ENCODE results near the gene BCL2L2.
A peak's percentile ranks its signal among the peaks of the same experiment; 100 is the strongest.

Gene BCL2L2

GRCh38 chr14:23299986-23300686, 6.5 kb upstream of the BCL2L2 start:
- no peak for DNase-seq

GRCh38 chr14:23300687-23301223, 5.9 kb upstream of the BCL2L2 start:
- DNase-seq = peak; percentile 3

DNA sequence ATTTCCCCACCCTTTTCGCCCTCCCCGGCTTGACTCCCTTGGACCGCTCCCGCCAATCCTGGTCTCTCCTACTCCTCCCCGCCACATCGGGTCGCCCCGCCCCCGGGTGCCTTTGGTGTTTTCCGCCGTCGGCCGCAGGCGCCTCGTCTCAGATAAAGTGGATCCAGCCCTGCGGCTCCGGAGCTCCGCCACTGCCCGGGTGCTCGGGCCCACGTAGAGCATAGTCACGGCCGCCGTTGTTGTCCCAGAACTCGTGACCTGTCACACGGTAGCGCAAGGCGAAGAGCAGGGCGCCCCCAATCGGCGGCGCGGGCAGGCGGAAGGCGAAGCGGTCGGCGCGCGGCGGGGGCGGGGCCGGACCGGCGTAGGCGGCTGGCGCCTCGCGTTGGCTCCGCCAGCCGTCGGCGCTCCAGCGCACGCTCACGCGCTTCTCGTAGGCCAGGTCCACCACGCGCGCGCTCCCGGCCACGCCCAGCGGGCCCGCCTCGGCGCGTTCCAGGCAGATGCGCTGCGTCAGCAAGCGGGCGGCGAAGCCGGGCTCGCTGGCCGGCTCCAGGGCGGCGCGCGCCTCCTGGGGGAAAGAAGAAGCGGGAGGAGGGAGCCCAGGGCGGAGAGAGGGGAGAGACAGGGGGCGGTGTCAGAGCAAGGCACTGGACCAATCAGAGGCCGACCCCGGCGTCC, 5.2 kb upstream of the BCL2L2 start:
- peak; percentile 98 for DNase-seq

DNA sequence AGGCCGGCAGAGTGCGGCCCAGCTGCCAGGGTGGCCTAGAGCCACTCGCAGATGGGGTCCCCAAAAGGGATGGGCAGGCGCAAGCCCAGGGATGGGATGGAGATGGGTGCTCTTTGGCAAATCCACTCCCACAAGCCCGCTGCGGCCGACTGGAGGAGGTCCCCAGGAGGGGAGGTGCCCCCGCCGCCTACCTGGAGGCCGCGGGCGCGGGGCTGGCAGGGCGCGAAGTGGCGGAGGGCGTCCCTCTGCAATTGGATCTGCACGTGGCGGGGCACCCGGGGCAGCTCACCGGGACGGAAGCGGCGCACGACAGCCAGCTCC, 4.7 kb upstream of the BCL2L2 start:
- DNase-seq = no peak

DNA sequence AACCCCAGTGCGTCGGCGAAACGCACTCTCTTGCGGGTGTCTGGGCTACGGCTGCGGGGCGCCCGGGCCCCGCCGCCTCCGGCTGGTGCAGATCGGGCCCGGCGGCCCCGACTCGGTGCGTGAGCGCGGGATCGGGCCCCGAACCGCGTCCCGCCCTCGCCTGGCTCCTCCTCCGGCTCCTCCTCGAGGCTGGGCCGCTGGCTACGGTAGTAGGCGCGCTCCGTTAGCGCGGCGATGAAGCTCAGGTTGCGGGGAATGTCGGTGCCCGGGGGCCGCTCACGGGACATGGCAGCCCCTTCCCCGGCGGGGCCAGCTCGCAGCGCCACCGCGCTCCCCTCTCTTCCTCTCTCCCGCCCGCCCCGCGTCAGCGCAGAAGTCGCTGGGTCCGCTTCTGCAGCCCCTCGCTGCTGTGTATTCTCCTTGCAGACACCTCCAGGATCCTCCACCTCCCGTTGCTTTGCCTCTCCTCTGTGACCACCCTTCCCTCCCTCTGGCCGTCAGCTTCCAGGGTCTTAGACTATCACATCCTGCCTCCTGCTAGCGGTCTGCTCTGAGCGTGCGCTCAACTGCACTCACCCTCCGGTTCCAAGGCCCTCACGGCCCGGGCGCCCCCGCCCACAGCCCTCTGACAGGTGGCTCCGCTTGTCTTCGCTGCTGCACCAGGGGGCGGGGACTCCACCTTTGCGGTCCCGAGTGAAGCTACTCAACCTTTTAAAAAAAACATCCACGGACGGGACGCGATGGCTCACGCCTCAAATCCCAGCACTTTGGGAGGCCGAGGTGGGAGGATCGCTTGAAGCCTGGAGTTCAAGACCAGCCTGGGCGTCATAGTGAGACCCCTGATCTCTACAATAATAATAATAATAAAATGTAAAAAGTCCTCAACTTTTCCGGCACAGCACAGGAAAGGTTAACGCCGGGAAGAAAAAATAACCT, 4.1 kb upstream of the BCL2L2 start, which contains the start of gene PPP1R3E:
TSS of gene PPP1R3E (minus strand) at position 570 of the 936 bp plus-strand sequence. CDS start at position 287, 283 bp downstream.
- peak; percentile 87 for DNase-seq

- DNase-seq = no peak
Measured at GRCh38 chr14:23307146-23307530, 505 bp downstream of the BCL2L2 start.

DNA sequence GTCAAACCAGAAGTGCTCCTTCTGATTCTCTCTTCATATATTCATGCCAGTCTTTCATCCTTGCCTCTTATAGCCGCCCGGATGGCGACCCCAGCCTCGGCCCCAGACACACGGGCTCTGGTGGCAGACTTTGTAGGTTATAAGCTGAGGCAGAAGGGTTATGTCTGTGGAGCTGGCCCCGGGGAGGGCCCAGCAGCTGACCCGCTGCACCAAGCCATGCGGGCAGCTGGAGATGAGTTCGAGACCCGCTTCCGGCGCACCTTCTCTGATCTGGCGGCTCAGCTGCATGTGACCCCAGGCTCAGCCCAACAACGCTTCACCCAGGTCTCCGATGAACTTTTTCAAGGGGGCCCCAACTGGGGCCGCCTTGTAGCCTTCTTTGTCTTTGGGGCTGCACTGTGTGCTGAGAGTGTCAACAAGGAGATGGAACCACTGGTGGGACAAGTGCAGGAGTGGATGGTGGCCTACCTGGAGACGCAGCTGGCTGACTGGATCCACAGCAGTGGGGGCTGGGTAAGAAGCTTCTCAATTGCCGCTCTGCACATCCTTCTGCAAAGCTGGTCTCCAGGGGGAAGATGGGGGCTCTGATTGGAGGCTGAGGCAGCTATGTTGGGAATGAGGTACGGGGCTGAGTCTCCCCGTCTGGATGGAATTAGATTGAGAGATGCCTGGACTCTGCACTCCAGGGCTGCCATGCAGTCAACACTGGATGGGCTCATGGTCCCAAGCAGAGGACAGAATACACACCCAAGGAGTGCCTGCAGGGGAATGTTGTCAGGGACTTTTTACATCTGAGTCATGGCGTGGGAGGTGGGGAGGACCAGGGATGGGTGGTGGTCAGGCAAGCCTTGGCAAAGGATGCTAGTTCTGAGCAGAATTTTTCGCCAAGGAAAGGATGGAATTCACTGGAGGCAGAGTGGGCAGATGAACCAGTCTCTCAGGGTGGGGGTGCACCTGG, 1.3 kb downstream of the BCL2L2 start:
- DNase-seq = no peak

DNA sequence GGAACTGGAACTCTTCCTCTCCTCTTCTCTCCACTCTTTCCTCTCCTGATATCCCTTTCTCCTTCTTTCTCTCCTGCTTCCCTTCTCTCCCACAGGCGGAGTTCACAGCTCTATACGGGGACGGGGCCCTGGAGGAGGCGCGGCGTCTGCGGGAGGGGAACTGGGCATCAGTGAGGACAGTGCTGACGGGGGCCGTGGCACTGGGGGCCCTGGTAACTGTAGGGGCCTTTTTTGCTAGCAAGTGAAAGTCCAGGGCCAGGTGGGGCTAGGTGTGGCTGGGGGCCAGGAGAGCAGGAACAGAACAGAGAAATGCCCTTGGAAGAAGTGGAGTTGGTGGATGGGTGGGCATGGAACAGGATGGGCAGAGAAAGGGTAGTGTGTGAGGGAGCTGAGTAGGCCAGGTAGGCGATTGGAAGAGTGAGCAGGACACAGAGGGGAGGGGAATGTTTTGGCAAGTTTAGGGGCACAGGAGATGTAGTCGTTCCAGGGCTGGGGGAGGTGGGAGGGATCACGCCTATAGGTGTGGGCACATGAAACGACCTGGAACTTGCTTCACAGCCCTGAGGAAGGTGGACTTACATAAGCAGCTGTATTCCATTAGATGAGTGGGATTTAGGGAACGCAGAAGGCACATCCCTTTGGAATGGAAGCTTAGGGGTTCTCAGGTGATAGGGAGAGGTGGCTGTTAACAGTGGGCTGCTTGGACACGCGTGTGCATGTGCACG, 2.2 kb downstream of the BCL2L2 start:
- no peak for DNase-seq

- DNase-seq = no peak
Measured at GRCh38 chr14:23310546-23310945, 3.9 kb downstream of the BCL2L2 start.

DNA sequence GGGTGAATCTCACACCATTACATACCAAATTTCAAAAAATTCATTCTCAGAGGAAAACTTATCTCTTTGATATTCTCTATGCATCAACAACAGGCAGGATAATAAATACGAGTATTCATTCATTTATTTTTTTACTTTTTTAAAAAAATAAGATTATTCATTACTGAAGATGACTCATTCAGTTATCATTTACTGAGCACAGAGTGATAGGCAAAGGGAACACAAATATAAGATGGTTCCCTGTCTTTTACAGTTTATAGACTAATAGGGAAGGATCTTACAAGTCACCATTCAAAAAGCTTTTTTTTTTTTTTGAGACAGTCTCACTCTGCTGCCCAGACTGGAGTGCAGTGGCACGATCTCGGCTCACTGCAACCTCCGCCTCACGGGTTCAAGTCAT, 9.7 kb downstream of the BCL2L2 start:
- no peak for DNase-seq

GRCh38 chr14:23319746-23320583, 13.3 kb downstream of the BCL2L2 start:
- DNase-seq = no peak

GRCh38 chr14:23320584-23321571, 14.2 kb downstream of the BCL2L2 start, which contains the start of gene PABPN1:
PABPN1 (plus strand) TSS chr14:23321457; CDS start chr14:23321470, 13 bp downstream.
- peak; percentile 99 for DNase-seq

DNA sequence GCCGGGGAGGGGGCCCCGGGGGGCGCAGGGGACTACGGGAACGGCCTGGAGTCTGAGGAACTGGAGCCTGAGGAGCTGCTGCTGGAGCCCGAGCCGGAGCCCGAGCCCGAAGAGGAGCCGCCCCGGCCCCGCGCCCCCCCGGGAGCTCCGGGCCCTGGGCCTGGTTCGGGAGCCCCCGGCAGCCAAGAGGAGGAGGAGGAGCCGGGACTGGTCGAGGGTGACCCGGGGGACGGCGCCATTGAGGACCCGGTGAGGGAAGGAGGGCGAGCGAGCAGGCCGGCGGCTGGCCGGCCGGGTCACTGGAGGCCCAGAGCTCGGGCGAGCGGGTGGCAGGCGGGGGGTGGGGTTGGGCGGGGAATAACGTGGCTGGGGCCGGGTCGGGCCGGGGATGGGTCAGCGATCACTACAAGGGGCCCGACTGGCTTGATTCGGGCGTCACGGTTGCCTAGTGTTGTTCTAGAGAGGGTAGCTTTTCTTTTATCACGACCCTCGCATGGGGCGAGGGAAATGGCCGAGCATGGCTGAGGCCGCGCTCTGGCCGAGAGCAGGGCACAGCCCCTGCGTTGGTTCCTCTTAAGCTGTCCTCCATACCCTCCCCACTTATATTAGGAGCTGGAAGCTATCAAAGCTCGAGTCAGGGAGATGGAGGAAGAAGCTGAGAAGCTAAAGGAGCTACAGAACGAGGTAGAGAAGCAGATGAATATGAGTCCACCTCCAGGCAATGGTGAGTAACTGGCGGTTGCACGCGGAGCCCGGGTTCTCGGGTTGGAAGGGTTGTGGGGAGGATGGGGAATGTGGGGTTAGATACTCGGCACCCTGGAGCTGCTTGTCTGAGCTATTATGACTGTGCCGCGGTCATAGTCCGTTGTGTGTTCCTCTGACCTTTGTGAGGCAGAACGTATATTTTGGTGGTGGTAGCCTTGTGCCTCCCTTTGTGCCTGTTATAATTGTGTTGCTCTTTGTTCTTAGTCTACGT, 15.2 kb downstream of the BCL2L2 start:
- peak; percentile 52 for DNase-seq

- no peak for DNase-seq
Measured at GRCh38 chr14:23322568-23323517, 16.2 kb downstream of the BCL2L2 start.

- DNase-seq = no peak
Measured at GRCh38 chr14:23323838-23324454, 17.3 kb downstream of the BCL2L2 start.

DNA sequence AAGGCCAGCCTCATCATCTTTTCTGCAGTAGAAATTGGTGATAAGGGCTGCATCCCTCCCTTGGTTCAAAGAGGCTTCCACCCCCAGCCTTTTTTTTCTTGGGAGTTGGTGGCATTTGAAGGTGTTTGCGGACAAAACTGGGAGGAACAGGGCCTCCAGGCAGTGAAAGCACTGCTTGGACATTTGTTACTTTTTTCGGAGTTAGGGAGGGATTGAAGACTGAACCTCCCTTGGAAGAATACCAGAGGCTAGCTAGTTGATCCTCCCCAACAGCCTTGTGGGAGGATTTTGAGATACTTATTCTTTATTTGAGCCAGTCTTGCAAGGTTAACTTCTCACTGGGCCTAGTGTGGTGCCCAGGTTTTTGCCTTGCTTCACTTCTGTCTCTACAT, 17.8 kb downstream of the BCL2L2 start:
- DNase-seq = no peak
